CD14-positive monocyte (primary cell): ENCODE results near the gene NTM. TPM values are rescaled to one million over a fixed set of nuclear protein-coding genes. Genes with fewer than 3 reads are reported as not detected.
A peak's percentile ranks its signal among the peaks of the same experiment; 100 is the strongest.

Experiments
- DNase-seq, 3 donors: peaks; one replicate each; pipeline ENCODE4 v3.0.0-alpha.2; 2011 to 2022
- H2AFZ ChIP-seq: 2 replicates; pipeline ENCODE4 v1.6.0; 2012; ENCODE audit warnings: mild to moderate bottlenecking, low read depth, low read length, inconsistent platforms; ENCODE audit not compliant: insufficient read depth, poor library complexity, severe bottlenecking
- H3K27ac ChIP-seq, 2 donors: 1 replicate in 1 of 2; 2 replicates in 1 of 2; pipeline ENCODE4 v1.5.1; 2012 to 2013; ENCODE audit warnings: low read length in 2 of 2, control low read depth in 1 of 2, inconsistent platforms in 1 of 2, low read depth in 1 of 2, mild to moderate bottlenecking in 1 of 2
- H3K27me3 ChIP-seq, 2 donors: one replicate each; pipeline versions ENCODE4 v1.6.0 to v1.6.1; 2011 to 2013; ENCODE audit warnings: low read length in 2 of 2; ENCODE audit not compliant: control insufficient read depth in 2 of 2, insufficient read depth in 2 of 2
- H3K36me3 ChIP-seq, 2 donors: replicated peaks in 1 of 2; 1 replicate in 1 of 2; 2 replicates in 1 of 2; pipeline versions ENCODE4 v1.5.1 to v1.6.1; 2012 to 2013; ENCODE audit warnings: low read length in 2 of 2, control low read depth in 1 of 2, inconsistent platforms in 1 of 2, mild to moderate bottlenecking in 1 of 2; ENCODE audit not compliant: insufficient read depth in 2 of 2, control insufficient read depth in 1 of 2
- H3K4me1 ChIP-seq, 2 donors: 1 replicate in 1 of 2; 2 replicates in 1 of 2; pipeline versions ENCODE4 v1.5.1 to v1.6.1; 2012 to 2013; ENCODE audit warnings: low read length in 2 of 2, control low read depth in 1 of 2, inconsistent platforms in 1 of 2, mild to moderate bottlenecking in 1 of 2, moderate library complexity in 1 of 2; ENCODE audit not compliant: insufficient read depth in 2 of 2, control insufficient read depth in 1 of 2
- H3K4me2 ChIP-seq: replicated peaks from 2 replicates; pipeline ENCODE3; 2012; ENCODE audit warnings: low read length, moderate library complexity, mild to moderate bottlenecking; ENCODE audit not compliant: poor library complexity, severe bottlenecking; ENCODE audit errors: extremely low read depth
- H3K4me3 ChIP-seq, 3 experiments: fragments of 200-600 bp in 1 of 3; sonication (generic) in 1 of 3; replicated peaks in 1 of 3; 1 replicate in 2 of 3; 2 replicates in 1 of 3; pipeline ENCODE4 v1.5.1; 2011 to 2013; ENCODE audit warnings: low read length in 3 of 3, mild to moderate bottlenecking in 3 of 3, control low read depth in 2 of 3, low read depth in 2 of 3, inconsistent platforms in 1 of 3, moderate library complexity in 1 of 3
- H3K79me2 ChIP-seq: 2 replicates; pipeline ENCODE4 v1.6.0; 2012; ENCODE audit warnings: mild to moderate bottlenecking, control low read depth, inconsistent platforms, low read length, moderate library complexity; ENCODE audit not compliant: insufficient read depth
- H3K9ac ChIP-seq: 2 replicates; pipeline ENCODE4 v1.6.0; 2017; ENCODE audit warnings: low read length, mild to moderate bottlenecking; ENCODE audit not compliant: insufficient read depth, poor library complexity, severe bottlenecking
- H3K9me3 ChIP-seq, 2 donors: replicated peaks in 1 of 2; 1 replicate in 1 of 2; 2 replicates in 1 of 2; pipeline versions ENCODE4 v1.5.1 to v1.6.1; 2012 to 2013; ENCODE audit warnings: low read length in 2 of 2, control low read depth in 1 of 2; ENCODE audit not compliant: control insufficient read depth in 1 of 2, insufficient read depth in 1 of 2
- H4K20me1 ChIP-seq: 2 replicates; pipeline ENCODE4 v1.6.0; 2012; ENCODE audit warnings: mild to moderate bottlenecking, low read length, control low read depth, moderate library complexity; ENCODE audit not compliant: insufficient read depth
- H3K27ac Mint-ChIP-seq, 7 donors: one replicate each; pipeline ENCODE4 v1.8.0; 2020; ENCODE audit warnings: mild to moderate bottlenecking in 7 of 7, mixed read lengths in 7 of 7, moderate library complexity in 6 of 7, inconsistent platforms in 2 of 7
- H3K27me3 Mint-ChIP-seq, 3 donors: one replicate each; pipeline ENCODE4 v1.8.0; 2021 to 2022; ENCODE audit warnings: low read depth in 3 of 3, mild to moderate bottlenecking in 3 of 3, mixed read lengths in 3 of 3, moderate library complexity in 3 of 3, inconsistent platforms in 1 of 3
- H3K36me3 Mint-ChIP-seq, 2 donors: one replicate each; pipeline ENCODE4 v1.8.0; 2020; ENCODE audit warnings: mixed read lengths in 2 of 2, inconsistent platforms in 1 of 2, mild to moderate bottlenecking in 1 of 2
- H3K4me1 Mint-ChIP-seq: one replicate; pipeline ENCODE4 v1.8.0; 2020; ENCODE audit warnings: mild to moderate bottlenecking, mixed read lengths
- H3K4me3 Mint-ChIP-seq, 2 donors: one replicate each; pipeline ENCODE4 v1.8.0; 2020; ENCODE audit warnings: mild to moderate bottlenecking in 2 of 2, mixed read lengths in 2 of 2, moderate library complexity in 1 of 2
- H3K9me3 Mint-ChIP-seq, 7 donors: one replicate each; pipeline ENCODE4 v1.8.0; 2020 to 2022; ENCODE audit warnings: mixed read lengths in 7 of 7, mild to moderate bottlenecking in 6 of 7, moderate library complexity in 6 of 7, inconsistent platforms in 2 of 7
- WGBS: methylation state at CpG from one replicate; pipeline ENCODE4 v1.1.5; 2013; ENCODE audit warnings: missing lambda C conversion rate; ENCODE audit not compliant: insufficient coverage; 5-methylcytosine and 5-hydroxymethylcytosine counted together
- intact Hi-C, 2 donors: fragments of 100-400 bp; cut with micrococcal nuclease; formaldehyde crosslinking; loops; one replicate each; pipeline versions ENCODE4 v1.15.0 to v1.15.1; 2023
- polyA plus RNA-seq, 3 donors: library from polyadenylated mRNA; depleted of rRNA in 1 of 3; unstranded in 2 of 3; stranded (reverse) in 1 of 3; fragments of 300-500 nt in 2 of 3; fragments of >200 nt in 1 of 3; fragmentation: Illumina TruSeq in 2 of 3; gene quantifications; 1 replicate in 2 of 3; 2 replicates in 1 of 3; pipeline ENCODE4 v1.2.3, GENCODE V29; 2012 to 2021
- TF ChIP-seq, protein P1 (sequence below): fragments of 200-600 bp; IDR thresholded peaks from one replicate; pipeline ENCODE4 v1.8.0; 2022; ENCODE audit warnings: antibody characterized with exemption, mild to moderate bottlenecking

NTM gene
- polyA plus RNA-seq, 3 donors = not detected

DNA sequence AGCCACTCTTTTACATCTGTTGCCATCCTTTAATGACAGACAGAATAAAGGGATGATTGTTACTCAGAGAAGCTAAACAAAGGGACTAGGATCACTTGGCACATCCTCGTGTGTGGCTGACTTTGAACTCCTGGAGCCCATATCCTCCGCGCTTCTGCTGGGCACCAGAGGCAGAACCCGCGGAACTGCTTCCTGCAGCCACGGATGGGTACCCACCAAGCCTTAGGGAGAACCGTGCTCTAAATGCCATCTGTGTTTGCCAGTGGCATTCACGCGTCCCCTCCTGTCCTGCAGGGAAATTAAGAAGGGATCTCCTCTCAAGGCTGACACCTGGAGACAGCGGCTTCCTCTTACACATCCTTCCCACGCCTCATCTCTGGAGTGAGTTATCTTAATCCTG lies 294.4 kb downstream of the NTM start:
- H3K79me2 ChIP-seq = no peaks in the 10 kb centered on the region
- no peaks in the 10 kb centered on the region for H3K27me3 ChIP-seq
- TF ChIP-seq, protein P1, sequence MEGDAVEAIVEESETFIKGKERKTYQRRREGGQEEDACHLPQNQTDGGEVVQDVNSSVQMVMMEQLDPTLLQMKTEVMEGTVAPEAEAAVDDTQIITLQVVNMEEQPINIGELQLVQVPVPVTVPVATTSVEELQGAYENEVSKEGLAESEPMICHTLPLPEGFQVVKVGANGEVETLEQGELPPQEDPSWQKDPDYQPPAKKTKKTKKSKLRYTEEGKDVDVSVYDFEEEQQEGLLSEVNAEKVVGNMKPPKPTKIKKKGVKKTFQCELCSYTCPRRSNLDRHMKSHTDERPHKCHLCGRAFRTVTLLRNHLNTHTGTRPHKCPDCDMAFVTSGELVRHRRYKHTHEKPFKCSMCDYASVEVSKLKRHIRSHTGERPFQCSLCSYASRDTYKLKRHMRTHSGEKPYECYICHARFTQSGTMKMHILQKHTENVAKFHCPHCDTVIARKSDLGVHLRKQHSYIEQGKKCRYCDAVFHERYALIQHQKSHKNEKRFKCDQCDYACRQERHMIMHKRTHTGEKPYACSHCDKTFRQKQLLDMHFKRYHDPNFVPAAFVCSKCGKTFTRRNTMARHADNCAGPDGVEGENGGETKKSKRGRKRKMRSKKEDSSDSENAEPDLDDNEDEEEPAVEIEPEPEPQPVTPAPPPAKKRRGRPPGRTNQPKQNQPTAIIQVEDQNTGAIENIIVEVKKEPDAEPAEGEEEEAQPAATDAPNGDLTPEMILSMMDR = no peak
- no peaks in the 10 kb centered on the region for H3K36me3 ChIP-seq
- no peak overlapping the region for H3K4me3 ChIP-seq
- 88% methylated on average over 9 of the region's 11 CpGs for WGBS
- H3K9me3 ChIP-seq = no peaks in the 10 kb centered on the region
- H3K4me2 ChIP-seq = no peak overlapping the region
- H4K20me1 ChIP-seq = no peaks in the 10 kb centered on the region
- no peak overlapping the region for H3K4me3 Mint-ChIP-seq
- intact Hi-C loops = no loop called here
- H3K9me3 Mint-ChIP-seq = peaks cover 0 to 2% (median 0%) of the 10 kb centered on the region in 7 donors
- H3K36me3 Mint-ChIP-seq = no peaks in the 10 kb centered on the region
- no peak for DNase-seq
- H3K4me1 ChIP-seq = peaks cover 7 to 11% of the 10 kb centered on the region in 2 donors
- no peak overlapping the region for H2AFZ ChIP-seq
- H3K27me3 Mint-ChIP-seq = peaks cover 4 to 11% (median 9%) of the 10 kb centered on the region in 3 donors
- H3K27ac ChIP-seq = no peak overlapping the region
- peaks cover 13% of the 10 kb centered on the region for H3K4me1 Mint-ChIP-seq
- no peak overlapping the region for H3K9ac ChIP-seq
- no peak overlapping the region for H3K27ac Mint-ChIP-seq

DNA sequence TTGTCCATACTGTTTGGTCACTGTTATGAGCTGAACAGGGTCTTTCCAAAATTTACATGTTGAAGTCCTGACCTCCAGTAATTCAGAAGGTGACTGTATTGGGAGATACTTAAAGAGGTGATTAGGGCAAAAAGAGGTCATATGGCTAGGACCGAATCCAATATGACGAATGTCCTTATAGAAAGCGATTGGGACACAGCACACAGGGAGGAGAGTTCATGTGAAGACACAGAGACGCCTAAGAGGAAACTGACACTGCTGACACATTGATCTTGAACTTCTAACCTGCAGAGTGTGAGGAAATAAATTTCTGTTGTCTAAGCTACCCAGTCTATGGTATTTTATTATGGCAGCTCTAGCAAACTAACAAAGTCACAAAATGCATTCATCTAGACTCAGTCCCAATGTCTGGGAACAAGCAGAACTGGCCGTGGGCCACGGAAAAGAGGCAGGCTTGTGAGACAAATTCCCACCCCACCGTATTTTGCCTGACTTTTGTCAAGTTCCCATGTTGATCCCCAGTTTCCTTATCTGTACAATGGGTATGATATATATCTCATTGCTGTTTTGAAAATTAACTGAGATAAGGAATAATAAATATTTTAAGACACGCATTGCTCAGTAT lies 295.0 kb downstream of the NTM start:
- Histone ChIP-seq H3K4me2 (no peak overlapping the region), H2AFZ (no peak overlapping the region), H3K4me1 (peaks cover 7 to 11% of the 10 kb centered on the region in 2 donors), H3K79me2 (no peaks in the 10 kb centered on the region), H3K36me3 (no peaks in the 10 kb centered on the region), H3K4me3 (no peak overlapping the region), H4K20me1 (no peaks in the 10 kb centered on the region), H3K9ac (no peak overlapping the region), H3K9me3 (no peaks in the 10 kb centered on the region), H3K27me3 (no peaks in the 10 kb centered on the region), H3K27ac (no peak overlapping the region)
- 74% methylated on average over 5 of the region's 8 CpGs for WGBS
- Mint-ChIP-seq H3K36me3 (no peaks in the 10 kb centered on the region), H3K4me3 (no peak overlapping the region), H3K9me3 (peaks cover 0 to 1% (median 0%) of the 10 kb centered on the region in 7 donors), H3K27ac (peak overlapping the region in 1 of 7 donors; percentile 22), H3K27me3 (peaks cover 3 to 12% (median 9%) of the 10 kb centered on the region in 3 donors), H3K4me1 (peaks cover 13% of the 10 kb centered on the region)
- DNase-seq = peak in 1 of 3 donors; percentile 24
- TF ChIP-seq, protein P1 = no peak
- intact Hi-C loops = no loop called here
